ENCODE data around the gene PAQR4.

DNA sequence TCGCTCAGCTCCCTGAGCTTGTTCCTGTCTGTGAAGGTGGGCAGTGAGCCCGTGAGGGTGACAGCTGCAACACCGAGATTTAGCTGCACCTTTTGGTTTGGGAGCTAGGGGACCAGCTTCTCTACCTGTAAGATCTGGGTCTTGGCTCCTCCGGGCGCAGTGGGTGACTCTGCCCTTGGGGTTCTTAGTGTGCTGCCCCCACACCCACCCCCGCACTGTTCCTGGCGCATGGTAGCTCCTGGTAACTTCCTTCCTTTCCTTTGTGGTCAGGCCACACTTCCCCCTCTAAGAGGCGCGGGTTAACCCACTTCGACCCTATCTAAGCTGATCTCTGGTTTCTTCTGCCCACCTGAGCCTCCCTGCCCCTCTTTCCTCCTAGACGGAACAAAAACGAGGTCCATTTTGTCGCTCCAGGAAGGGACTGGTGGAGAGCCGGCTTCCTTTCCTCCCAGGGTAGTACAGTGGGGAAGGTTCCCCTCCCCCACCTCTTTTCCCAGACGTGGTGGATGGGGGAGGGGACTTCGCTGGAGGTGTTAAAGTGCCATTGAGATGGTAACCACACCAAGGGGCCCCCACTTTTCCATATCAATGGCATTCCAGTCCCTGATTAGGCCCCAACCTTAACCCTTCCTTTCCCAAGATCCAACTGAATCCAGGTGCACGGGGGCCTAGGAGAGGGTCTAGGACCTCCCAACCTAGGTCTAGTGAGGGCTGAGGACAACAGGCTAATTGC is 39.0 kb downstream of the PAQR4 start:
- TF ChIP-seq, protein P1, sequence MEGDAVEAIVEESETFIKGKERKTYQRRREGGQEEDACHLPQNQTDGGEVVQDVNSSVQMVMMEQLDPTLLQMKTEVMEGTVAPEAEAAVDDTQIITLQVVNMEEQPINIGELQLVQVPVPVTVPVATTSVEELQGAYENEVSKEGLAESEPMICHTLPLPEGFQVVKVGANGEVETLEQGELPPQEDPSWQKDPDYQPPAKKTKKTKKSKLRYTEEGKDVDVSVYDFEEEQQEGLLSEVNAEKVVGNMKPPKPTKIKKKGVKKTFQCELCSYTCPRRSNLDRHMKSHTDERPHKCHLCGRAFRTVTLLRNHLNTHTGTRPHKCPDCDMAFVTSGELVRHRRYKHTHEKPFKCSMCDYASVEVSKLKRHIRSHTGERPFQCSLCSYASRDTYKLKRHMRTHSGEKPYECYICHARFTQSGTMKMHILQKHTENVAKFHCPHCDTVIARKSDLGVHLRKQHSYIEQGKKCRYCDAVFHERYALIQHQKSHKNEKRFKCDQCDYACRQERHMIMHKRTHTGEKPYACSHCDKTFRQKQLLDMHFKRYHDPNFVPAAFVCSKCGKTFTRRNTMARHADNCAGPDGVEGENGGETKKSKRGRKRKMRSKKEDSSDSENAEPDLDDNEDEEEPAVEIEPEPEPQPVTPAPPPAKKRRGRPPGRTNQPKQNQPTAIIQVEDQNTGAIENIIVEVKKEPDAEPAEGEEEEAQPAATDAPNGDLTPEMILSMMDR (IDR thresholded peaks at IDR 0.05) = no peak
- TF ChIP-seq POLR2AphosphoS5 (IDR thresholded peaks at IDR 0.05) = peak in 1 of 2 donors; percentile 17

All from upper lobe of left lung (tissue), 4 donors.